ENCODE data around the gene ABHD6. TPM values are rescaled to one million over a fixed set of nuclear protein-coding genes. Genes with fewer than 3 reads are reported as not detected.
"Not testable (repeated sequence)": the region's sequence is repeated elsewhere in the genome, so short reads cannot be mapped to it uniquely, and the experiment has no call there.

The ABHD6 gene
- total RNA-seq, 1 donor = 5.5 TPM

DNA sequence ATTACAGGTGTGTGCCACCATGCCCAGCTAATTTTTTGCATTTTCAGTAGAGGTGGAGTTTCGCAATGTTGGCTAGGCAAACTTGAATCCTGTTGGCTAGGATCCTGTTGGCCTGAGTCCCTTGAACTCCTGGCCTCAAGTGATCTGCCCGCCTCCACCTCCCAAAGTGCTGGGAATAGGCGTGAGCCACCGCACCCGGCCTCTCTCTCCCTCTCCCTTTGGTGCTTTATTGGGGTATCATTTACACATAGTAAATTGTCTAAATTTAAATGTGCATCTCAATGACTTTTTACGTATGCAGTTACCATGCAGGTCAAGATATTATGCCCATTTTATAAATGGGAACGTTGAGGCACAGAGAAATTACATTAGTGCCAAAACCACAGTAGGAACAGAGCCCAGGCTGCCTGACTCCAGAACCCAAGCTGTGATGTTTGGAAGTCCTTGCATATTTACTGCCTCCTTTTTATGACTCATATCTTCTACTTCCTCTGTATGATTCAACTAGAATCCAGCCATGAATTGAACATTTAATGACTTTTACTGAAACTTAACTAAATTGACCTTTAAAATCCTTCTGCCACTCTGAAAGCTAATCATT lies 34.4 kb downstream of the ABHD6 start:
- H3K4me3 ChIP-seq (ENCODE audit: low read depth, low read length) = no peak overlapping the region
- TF ChIP-seq, protein P1, sequence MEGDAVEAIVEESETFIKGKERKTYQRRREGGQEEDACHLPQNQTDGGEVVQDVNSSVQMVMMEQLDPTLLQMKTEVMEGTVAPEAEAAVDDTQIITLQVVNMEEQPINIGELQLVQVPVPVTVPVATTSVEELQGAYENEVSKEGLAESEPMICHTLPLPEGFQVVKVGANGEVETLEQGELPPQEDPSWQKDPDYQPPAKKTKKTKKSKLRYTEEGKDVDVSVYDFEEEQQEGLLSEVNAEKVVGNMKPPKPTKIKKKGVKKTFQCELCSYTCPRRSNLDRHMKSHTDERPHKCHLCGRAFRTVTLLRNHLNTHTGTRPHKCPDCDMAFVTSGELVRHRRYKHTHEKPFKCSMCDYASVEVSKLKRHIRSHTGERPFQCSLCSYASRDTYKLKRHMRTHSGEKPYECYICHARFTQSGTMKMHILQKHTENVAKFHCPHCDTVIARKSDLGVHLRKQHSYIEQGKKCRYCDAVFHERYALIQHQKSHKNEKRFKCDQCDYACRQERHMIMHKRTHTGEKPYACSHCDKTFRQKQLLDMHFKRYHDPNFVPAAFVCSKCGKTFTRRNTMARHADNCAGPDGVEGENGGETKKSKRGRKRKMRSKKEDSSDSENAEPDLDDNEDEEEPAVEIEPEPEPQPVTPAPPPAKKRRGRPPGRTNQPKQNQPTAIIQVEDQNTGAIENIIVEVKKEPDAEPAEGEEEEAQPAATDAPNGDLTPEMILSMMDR (IDR thresholded peaks at IDR 0.05; ENCODE audit: insufficient read depth, low read length) = no peak
- DNase-seq (ENCODE audit: low read depth) = peak; percentile 91

DNA sequence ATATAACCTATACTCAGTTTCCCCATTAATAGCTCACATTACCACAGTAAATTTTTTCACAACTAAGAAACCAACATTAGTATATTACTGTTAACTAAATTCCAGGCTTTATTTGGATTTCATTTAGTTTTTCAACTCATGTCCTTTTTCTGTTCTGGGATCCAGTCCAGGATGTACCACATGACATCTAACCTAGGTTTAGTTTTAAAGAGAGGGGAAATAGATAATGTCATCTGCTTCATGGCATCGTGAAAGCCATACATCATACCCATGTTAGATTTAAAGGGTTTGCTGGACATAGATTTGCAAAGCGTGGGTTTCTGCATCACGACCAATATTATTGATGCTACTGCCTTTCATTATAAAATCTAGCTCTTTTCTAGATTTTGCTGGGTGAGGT lies 35.3 kb downstream of the ABHD6 start:
- DNase-seq (ENCODE audit: low read depth) = peak; percentile 25
- no peak overlapping the region for H3K4me3 ChIP-seq (ENCODE audit: low read depth, low read length)
- TF ChIP-seq, protein P1 (IDR thresholded peaks at IDR 0.05; ENCODE audit: insufficient read depth, low read length) = no peak

DNA sequence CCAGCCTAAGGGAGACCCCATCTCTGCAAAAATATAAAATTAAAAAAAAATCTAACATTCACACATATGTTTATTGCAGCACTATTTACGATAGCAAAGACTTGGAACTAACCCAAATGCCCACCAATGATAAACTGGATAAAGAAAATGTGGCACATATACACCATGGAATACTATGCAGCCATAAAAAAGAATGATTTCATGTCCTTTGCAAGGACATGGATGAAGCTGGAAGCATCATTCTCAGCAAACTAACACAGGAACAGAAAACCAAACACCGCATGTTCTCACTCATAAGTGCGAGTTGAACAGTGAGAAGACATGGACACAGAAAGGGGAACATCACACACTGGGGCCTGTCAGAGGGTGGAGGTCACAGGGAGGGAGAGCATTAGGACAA lies 35.8 kb downstream of the ABHD6 start:
- not testable (repeated sequence) for H3K4me3 ChIP-seq (ENCODE audit: low read depth, low read length); DNase-seq (ENCODE audit: low read depth)

DNA sequence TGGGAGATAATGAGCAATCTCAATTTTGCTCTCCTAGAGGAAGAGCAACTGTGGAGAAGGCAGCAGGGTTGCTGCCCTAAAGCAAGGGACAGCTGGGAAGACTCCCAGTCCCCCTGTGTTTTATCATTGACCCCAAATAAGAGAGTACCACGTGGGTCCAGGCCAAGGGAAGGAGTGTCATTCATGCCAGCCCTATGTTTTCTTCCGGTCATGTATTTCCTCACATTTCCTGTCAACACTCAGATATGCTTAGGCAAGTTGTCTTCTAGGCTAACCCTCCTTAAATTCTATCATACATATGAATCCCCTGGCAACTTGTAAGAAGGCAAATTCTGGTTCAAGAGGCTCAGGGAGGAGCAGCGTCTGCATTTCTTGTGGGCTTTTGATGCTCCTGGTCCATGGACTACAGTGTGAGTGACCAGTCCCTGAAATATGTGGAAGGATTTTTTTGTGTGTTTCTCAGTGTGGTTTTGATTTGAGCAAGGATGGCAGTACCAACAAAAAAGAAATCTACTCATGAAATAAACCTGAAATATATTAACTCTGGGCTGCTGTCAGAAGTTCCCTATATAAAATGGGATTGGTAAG lies 36.5 kb downstream of the ABHD6 start:
- peak; percentile 20 for DNase-seq (ENCODE audit: low read depth)
- no peak overlapping the region for H3K4me3 ChIP-seq (ENCODE audit: low read depth, low read length)
- TF ChIP-seq, protein P1 (IDR thresholded peaks at IDR 0.05; ENCODE audit: insufficient read depth, low read length) = no peak

DNA sequence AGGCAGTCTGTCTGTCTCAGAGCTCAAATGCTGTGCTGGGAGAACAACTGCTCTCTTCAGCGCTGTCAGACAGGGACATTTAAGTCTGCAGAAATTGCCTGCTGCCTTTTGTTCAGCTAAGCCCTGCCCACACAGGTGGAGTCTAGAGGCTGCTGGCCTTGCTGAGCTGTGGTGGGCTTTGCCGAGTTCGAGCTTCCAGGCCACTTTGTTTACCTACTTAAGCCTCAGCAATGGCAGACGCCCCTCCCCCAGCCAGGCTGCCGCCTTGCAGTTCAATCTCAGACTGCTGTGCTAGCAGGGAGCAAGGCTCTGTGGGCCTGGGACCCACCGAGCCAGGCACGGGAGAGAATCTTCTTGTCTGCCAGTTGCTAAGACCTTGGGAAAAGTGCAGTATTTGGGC lies 43.5 kb downstream of the ABHD6 start:
- TF ChIP-seq, protein P1 (IDR thresholded peaks at IDR 0.05; ENCODE audit: insufficient read depth, low read length) = no peak
- no peak overlapping the region for H3K4me3 ChIP-seq (ENCODE audit: low read depth, low read length)
- DNase-seq (ENCODE audit: low read depth) = no peak

DNA sequence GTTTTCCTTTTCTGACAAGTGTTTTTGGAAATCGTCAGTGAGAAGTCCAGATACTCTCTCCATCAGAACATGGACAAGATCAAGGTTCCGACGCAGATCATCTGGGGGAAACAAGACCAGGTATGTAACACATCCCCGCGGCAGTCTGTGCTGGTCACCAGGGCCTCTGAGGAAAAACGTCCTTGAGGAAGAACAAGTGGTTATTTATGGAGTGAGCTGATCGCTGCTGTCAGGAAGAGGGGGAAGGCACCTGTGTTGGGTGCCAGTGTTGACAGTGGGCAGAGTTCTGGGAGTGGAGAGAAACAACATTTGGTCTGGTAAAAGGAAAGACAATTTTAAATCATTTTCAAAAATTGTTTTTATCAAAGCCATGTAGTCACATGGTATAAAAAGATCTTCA lies 47.7 kb downstream of the ABHD6 start:
- TF ChIP-seq, protein P1 (IDR thresholded peaks at IDR 0.05; ENCODE audit: insufficient read depth, low read length) = no peak
- H3K4me3 ChIP-seq (ENCODE audit: low read depth, low read length) = no peak overlapping the region
- DNase-seq (ENCODE audit: low read depth) = no peak

DNA sequence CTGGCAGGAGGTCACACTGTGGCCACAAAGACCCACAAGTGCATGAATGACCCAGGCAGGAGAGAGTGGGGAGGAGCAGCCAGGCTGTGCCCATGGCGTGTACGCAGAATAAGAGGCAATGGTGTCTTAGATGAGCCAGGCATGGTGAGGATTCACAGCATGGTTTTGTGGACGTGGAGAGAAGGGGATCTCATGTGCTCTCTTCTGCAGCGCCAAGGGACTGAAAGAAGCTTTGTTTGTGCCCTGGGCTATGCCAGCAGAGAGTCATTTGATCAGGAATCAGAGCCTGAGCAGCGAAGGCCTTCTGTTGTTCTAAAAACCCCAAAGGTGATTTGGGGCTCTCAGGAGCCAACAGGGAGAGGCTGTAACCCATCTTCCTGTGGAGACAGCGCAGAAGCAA lies 49.8 kb downstream of the ABHD6 start:
- TF ChIP-seq, protein P1 (IDR thresholded peaks at IDR 0.05; ENCODE audit: insufficient read depth, low read length) = no peak
- H3K4me3 ChIP-seq (ENCODE audit: low read depth, low read length) = no peak overlapping the region
- DNase-seq (ENCODE audit: low read depth) = no peak
